GM18508 (cell line): ENCODE data around the gene RALA.
"Not testable (repeated sequence)": the region's sequence is repeated elsewhere in the genome, so short reads cannot be mapped to it uniquely, and the experiment has no call there.

ENCODE experiments used
- ATAC-seq: cut with Tn5 transposase; IDR thresholded peaks from one replicate; pipeline ENCODE4 v1.9.1; 2021; ENCODE audit warnings: moderate number of reproducible peaks; ENCODE audit not compliant: insufficient read depth, unreplicated experiment

Gene RALA

GRCh38 chr7:39637963-39638485 lies 14.7 kb downstream of the RALA start:
- no peak for ATAC-seq

GRCh38 chr7:39642896-39643295 lies 19.5 kb downstream of the RALA start:
- ATAC-seq, result no peak

- no peak for ATAC-seq
Observed at GRCh38 chr7:39644170-39644569, 20.8 kb downstream of the RALA start.

GRCh38 chr7:39645482-39646407 lies 22.4 kb downstream of the RALA start:
- no peak for ATAC-seq

- ATAC-seq, result no peak
Observed at GRCh38 chr7:39647816-39648215, 24.4 kb downstream of the RALA start.

- no peak for ATAC-seq
Observed at GRCh38 chr7:39650676-39651075, 27.3 kb downstream of the RALA start.

- no peak for ATAC-seq
Observed at GRCh38 chr7:39651265-39651664, 27.9 kb downstream of the RALA start.

GRCh38 chr7:39656415-39656814 lies 33.0 kb downstream of the RALA start:
- ATAC-seq, result no peak

GRCh38 chr7:39659356-39660013 lies 36.1 kb downstream of the RALA start:
- ATAC-seq, result no peak

- ATAC-seq, result no peak
Observed at GRCh38 chr7:39661960-39662359, 38.6 kb downstream of the RALA start.

- ATAC-seq, result no peak
Observed at GRCh38 chr7:39663263-39663662, 39.9 kb downstream of the RALA start.

- ATAC-seq, result no peak
Observed at GRCh38 chr7:39664057-39664456, 40.7 kb downstream of the RALA start.

- ATAC-seq, result no peak
Observed at GRCh38 chr7:39664585-39664984, 41.2 kb downstream of the RALA start.

- no peak for ATAC-seq
Observed at GRCh38 chr7:39666562-39666961, 43.2 kb downstream of the RALA start.

- ATAC-seq, result no peak
Observed at GRCh38 chr7:39667341-39667923, 44.1 kb downstream of the RALA start.

- not testable (repeated sequence) for ATAC-seq
Observed at GRCh38 chr7:39668280-39668679, 44.9 kb downstream of the RALA start.

GRCh38 chr7:39670052-39670451 lies 46.7 kb downstream of the RALA start:
- no peak for ATAC-seq

GRCh38 chr7:39670934-39671333 lies 47.6 kb downstream of the RALA start:
- no peak for ATAC-seq

GRCh38 chr7:39672176-39672575 lies 48.8 kb downstream of the RALA start:
- ATAC-seq, result no peak

- ATAC-seq, result no peak
Observed at GRCh38 chr7:39673868-39674267, 50.5 kb downstream of the RALA start.

- ATAC-seq, result no peak
Observed at GRCh38 chr7:39674406-39674805, 51.0 kb downstream of the RALA start.
